Right renal pelvis (tissue), 4 donors: ENCODE results near the gene CBLN3. TPM values are rescaled to one million over a fixed set of nuclear protein-coding genes. Genes with fewer than 3 reads are reported as not detected.
A peak's percentile ranks its signal among the peaks of the same experiment; 100 is the strongest.

Experiments used
- DNase-seq, 4 donors: peaks; one replicate each; pipeline ENCODE4 v3.0.0-alpha.2; 2013; ENCODE audit warnings: low read depth in 4 of 4, low spot score in 3 of 4, missing footprints in 1 of 4
- polyA plus RNA-seq, 4 donors: library from polyadenylated mRNA; unstranded; fragments of 120-200 nt; gene quantifications; one replicate each; pipeline ENCODE4 v1.2.1, GENCODE V29; 2013; ENCODE audit not compliant: insufficient read length in 4 of 4

The CBLN3 gene
- polyA plus RNA-seq, 4 donors = 2.5 to 3.5 (median 3.2) TPM

DNA sequence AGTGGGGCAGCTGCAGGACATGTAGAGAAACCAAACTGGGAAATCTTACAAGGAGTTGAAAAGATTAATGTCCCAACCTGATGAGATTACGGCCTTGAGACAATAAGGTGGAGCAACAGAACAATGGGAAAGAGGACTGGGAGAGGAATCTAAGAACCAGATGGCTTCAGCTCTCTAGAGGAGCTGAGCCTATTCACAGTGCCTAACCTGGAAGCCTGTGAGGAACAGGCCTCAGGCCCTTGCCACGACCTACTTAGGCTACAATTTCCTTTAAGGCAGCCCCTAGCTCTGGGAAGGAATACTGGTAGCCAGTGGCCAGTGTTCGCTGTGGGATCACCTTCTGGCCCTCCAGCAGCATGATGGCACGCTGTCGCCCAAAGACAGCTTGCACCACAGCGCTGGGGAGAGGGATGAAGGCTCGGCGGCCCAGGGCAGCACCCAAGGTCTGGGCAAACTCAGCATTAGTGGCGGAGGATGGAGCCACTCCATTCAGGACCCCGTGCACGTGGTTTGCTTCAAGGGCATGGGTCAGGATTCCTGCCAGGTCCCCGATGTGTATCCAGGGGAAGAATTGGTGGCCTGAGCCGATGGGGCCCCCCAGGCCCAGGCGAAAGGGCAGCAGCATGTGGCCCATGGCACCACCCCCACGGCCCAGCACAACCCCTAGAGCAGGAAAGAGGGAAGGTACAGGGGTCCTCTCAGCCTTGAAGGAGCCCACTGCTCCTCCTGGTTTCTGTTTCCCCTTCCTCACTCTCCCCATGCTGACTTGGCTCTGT, 10.6 kb upstream of the CBLN3 start:
- DNase-seq = no peak

- DNase-seq = no peak
These were observed 9.8 kb upstream of the CBLN3 start for GRCh38 chr14:24439257-24439656.

- no peak for DNase-seq
These were observed 9.0 kb upstream of the CBLN3 start for GRCh38 chr14:24438223-24439097.

- DNase-seq = no peak
These were observed 8.2 kb upstream of the CBLN3 start for GRCh38 chr14:24437736-24438067.

DNA sequence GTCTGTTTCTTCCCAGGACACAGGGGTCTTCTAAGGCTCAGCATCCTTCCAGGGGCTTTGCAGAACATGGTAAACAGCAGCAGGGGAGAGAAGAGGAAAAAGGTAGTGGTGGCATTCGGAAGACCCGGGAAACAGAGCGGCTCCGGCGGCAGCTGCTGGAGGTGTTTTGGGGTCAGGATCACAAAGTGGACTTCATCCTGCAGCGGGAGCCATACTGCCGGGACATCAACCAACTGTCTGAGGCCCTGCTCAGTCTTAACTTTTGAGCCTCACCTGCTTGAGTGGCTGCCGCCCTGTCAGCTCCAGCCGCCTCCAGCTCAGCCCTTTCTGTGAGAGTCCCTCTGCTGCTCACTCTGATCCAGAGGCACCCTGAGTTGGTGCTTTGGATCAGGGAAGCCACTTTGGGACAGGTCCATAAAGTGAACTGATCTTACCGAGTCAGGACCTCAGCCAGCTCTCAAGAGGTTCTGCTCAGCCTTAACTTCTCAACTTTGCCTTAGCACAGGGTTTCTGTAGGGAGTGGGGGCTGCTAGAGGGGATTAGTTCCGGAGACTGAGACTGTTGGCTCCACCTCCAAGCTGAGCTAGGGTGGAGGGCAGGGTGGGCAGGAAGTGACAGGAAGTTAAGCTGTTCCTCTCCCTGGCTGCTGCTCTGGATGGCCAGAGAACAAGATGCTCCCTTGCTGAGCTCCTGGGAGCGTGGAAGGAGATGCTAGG, 7.7 kb upstream of the CBLN3 start:
- no peak for DNase-seq

DNA sequence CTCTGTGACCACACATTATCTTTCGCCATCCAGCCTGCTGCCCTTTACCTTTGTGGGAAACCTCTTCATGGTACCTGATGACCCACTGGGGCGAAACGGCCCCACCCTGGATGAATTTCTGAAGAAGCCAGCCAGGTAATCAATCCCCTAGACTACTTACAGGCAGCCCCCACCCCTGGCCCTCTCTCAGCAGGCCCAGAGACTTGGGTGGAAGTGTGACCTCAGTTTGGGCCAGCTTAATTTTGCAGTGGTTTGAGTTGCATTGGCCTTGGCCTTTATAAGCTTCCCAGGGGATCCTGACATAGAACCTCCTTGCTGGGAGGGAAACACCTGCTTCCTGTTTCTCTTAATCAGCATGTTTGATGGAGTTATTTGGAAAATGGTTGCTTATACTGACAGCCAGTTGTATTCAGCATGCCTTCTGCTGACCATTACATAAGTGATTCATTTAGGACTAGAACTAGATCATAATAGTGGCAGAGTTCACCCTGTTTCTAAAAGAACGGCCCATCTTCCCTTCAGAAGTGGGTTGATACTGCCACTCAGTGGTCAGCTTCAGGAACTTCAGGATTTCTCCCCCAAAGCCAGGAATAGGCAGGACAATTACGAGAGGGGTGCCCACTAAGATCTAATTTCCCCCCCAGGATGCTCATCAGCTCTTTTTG, 7.0 kb upstream of the CBLN3 start:
- DNase-seq = no peak

- DNase-seq = no peak
These were observed 6.5 kb upstream of the CBLN3 start for GRCh38 chr14:24435998-24436354.

DNA sequence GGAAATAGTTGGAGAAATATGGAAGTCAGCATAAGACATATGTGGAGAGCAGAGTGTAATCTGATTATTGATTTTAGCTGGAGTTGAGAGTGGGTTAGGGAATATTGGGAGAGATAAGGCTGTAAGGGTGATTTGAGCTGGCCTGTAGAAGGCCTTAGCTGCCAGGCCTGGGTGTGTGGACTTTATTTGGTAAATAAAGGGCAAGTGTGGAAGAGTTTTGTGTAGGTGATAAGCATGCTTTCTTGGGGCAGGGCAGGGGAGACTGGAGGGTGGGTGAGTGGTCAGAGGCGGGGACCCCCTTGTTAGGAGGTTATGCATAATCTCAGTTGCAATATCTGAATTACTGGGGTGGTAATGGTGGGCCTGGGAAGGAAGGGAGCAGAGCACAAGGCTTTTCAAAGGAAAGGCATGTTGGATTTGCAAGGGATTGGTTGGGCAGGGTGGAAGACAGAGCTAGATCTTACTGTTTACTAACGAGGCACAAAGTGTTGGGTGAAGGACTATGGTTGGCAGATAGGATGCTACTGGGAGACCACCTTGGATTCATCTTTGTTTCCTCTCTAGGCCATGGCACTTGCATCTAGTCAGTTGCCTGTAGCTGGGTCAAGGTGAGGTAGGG, 5.8 kb upstream of the CBLN3 start:
- no peak for DNase-seq

GRCh38 chr14:24434676-24435075, 5.2 kb upstream of the CBLN3 start:
- no peak for DNase-seq

GRCh38 chr14:24434036-24434435, 4.6 kb upstream of the CBLN3 start:
- DNase-seq = no peak

DNA sequence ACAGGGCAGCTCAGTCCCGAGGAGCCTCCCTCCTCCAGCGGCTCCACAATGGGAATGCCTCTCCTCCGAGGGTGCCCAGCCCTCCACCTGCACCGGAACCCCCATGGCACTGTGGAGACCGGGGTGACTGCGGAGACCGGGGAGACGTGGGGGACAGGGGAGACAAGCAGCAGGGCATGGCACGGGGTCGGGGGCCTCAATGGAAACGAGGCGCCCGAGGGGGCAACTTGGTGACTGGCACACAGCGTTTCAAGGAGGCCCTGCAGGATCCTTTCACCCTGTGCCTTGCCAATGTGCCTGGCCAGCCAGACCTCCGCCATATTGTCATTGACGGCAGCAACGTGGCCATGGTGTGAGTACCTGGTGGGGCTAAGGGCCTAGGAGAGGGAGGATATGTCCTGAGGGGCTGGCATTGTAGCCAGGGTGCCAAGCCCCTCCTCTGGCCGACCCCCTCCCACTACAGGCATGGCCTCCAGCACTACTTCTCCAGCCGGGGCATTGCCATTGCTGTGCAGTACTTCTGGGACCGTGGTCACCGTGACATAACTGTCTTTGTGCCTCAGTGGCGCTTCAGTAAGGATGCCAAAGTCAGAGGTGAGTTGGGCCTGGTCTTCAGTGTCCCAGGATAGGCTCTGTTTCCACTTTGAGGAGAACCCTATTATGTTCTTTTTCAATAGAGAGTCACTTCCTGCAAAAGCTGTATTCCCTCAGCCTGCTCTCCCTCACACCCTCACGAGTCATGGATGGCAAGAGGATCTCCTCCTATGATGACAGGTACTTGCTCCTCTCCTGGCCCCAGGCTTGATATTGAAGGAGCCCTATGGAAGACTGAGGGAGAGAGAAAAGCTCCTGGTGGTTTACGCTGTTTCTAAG, 3.0 kb upstream of the CBLN3 start:
- no peak for DNase-seq

- DNase-seq = peak; percentile 71 to 77 (median 76)
These were observed 2.2 kb upstream of the CBLN3 start for GRCh38 chr14:24431569-24432258.

DNA sequence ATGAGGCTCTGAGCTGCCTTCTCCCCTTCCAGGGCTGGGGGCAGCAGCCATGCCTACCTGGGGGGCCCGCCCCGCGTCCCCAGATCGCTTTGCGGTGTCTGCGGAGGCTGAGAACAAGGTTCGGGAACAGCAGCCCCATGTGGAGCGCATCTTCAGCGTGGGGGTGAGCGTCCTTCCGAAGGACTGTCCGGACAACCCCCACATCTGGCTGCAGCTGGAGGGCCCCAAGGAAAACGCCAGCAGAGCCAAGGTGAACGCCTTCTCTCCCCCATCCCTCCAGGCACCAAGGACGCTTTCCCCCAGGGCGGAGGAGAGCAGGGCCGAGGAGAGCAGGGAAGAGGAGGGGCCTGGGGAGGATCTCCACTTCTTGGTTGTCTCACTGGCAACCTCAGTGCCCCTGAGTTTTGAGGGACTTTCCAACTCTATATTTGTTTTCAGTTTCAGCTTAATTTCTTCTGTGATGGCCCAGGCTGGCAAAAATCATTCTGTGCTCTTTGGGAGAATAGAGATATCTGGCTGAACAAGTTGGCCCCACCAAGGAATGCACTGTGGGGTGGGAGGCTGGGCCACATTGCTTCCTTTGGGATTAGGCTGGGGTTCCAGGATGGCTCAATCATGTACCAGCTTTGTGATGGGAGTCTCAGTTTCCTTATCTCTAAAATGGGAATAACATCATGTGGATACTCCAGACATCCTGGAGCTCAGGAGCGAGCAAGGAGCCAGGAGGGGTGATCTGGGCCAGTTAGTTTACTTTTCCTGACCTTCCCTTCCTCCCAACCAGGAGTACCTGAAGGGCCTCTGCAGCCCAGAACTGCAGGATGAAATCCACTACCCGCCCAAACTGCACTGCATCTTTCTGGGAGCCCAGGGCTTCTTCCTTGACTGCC, 1.5 kb upstream of the CBLN3 start:
- DNase-seq = no peak

DNA sequence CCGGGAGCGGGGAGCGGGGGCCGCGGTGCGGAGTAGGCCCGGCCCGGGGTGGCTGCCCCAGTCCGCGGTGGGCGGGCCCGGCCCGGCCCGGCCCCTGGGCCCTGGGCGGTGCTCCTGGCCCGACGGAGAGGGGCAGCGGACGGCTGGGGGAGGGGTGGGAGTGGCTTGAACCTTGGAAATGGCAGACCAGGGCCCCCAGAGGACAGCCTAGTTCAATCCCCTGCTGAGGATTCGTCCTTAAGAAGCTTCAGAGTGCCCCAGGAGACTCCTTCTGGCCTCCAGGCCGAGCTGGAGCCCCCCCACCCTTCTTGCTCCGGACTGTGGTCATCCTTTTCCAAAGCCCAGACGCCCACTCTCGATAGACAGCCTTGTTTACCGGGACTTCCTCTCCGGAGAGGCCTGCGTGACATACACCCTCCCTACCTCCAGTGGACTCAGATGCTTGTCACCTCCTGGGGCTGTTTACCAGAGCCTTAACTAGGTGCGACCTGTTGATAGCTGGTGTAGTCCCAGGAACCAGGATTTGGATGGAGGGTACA, 744 bp upstream of the CBLN3 start:
- DNase-seq = peak in 2 of 4 donors; percentile 56 to 62

DNA sequence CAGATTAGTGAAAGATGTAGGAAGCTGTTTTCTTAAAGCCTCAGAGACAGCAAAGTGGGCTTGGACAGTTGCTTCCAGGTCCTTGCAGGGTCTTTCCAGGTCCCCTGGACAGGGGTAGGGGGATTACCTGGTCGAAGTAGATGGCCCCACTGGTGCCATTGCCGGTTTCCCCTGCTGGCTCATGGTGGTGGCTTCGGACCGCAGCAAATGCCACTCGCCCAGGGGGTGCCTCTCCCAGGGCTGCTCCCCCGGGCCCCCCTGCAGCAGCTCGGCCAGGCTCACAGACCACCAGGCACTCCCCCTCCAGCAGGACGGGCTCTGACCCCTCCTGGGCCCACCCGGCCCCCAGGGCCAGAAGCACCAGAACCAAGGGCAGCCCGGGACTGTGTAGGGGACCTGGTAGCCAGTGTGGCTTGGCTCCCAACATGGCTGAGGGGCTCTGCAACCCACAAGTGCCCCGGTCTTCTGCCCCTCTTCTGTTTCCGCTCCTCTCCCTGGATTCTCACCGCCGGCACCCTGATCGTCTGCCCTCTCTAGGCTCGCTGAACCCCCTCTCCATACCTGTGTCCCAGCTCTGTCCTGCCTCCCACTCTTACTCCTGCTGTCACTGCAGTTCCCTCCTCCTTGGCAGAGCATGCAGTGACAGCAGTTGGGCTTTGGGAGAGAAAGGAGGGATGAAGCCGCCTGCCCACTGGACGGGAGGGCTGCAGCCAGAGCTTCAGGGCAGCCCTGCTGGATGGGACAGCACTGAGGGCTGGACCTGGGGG, 657 bp downstream of the CBLN3 start:
- no peak for DNase-seq

DNA sequence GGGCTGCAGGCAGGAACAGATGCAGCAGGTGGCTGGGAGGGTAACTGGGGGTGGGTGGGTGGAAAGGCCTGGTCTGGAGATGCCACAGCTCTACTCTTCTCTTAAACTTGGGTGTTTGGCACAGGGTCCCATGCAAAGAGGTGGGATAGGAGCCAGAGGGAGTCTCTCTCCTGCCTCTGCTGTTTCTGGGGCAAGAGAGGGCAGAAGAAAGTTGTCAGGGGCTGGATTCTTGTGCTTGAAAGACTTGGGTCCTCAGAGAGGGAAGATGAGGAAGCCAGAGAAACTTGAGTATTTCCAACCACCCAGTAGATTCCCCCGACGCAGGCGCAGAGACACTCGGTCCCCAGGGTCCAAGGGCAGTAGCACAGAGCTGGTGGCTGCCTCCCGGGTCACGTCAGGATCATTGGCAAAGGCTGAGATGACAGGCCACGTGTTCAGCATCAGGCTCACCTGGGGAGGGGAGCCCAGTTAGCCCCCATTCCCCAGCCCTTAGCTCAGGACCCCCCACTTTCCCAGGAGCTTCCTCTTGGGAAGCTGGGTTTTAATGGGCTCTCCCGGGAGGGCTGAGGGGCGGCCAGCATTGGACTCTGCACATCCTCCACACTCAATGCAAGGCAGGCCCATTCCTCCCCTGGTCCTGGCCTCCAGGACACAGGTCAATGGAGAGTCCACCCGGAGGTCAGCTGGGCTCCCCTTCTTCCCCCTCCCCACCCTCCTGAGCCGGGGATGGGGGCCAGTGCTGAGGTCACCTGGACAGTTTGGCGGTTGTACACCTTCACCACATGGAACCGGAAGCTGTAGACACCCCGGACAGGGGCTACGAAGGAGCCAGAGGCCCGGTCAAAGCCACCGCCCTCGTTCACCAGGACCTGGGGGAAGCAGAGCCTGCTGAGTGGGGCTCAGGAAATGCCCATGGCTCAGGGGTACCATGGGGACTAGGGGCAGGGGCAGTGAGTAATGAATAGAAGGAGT, 1.6 kb downstream of the CBLN3 start:
- no peak for DNase-seq
